NCI-H748 treated with DMSO at 0.1 percent for 48 hours (cell line): ENCODE measurements around the gene OPRD1.
"Not testable (repeated sequence)": the region's sequence is repeated elsewhere in the genome, so short reads cannot be mapped to it uniquely, and the experiment has no call there.

Source experiments
- DNase-seq: peaks from one replicate; lab custom pipeline; 2025; lab: John Stamatoyannopoulos, UW

The OPRD1 gene

DNA sequence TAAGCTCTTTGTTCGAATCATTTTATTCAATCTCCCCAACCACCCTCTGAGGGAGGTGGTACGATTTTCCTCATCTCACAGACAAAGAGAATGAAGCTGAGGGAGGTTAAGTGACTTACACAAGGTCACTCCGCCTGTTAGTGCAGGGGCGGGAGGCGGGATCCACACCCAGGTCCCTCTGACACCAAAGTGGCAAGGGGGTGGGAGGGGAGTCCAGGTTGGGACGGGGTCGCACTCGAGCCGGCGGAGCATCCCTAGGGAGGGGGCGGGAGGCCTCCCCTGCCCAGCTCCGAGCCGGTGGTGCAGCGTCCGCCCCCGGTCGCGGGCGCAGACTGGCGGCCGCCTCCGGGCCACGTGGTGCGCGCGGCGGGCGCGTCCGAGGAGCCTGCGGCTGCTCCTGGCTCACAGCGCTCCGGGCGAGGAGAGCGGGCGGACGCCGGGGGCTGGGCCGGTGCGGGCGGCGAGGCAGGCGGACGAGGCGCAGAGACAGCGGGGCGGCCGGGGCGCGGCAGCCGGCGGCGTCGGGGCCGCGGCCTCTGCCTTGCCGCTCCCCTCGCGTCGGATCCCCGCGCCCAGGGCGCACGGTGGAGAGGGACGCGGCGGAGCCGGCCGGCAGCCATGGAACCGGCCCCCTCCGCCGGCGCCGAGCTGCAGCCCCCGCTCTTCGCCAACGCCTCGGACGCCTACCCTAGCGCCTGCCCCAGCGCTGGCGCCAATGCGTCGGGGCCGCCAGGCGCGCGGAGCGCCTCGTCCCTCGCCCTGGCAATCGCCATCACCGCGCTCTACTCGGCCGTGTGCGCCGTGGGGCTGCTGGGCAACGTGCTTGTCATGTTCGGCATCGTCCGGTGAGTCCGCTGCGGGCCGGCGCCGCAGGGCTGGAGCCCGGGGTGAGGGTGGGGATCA, at the start of gene OPRD1:
Gene OPRD1, plus strand, starts transcription at position 405 of the 903 bp plus-strand sequence. Its CDS starts 214 bp downstream, at position 619.
- no peak for DNase-seq

GRCh38 chr1:28766532-28767183, 45.3 kb upstream of the OPRD1 start:
- no peak for DNase-seq

DNA sequence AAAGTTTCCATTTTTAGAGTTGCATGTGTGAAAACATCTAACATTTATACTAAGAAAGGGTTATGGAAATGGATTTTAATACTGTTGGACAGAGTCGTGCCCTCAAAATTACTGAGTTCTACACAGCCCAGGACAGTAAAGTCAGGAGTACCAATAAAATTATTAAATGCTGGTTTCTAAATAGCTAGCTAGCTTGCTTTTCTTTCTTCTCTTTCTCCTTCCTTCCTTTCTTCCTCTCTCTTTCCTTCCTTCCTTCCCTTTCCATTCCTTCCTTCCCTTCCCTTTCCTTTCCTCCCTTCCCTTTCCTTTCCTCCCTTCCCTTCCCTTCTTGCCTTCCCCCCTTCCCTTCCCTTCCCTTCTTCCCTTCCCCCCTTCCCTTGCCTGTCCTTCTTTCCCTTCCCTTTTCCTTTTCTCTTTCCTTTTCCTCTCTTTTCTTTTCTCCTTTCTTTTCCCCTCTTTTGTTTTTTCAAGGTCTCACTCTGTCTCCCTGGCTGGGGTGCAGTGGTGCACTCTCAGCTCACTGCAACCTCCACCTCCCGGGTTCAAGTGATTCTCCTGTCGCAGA, 41.3 kb upstream of the OPRD1 start:
- no peak for DNase-seq

DNA sequence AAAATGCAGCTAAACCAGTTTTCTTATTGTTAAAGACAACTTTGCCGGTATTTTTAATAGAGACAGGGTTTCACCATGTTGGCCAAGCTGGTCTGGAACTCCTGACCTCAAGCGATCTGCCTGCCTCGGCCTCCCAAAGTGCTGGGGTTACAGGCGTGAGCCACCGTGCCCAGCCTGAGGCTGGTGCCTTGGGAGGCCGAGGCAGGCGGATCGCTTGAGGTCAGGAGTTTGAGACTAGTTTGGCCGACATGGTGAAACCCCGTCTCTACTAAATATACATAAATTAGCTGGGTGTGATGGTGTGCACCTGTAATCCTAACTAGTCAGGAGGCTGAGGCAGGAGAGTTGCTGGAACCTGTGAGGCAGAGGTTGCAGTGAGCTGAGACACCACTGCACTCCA, 40.0 kb upstream of the OPRD1 start:
- DNase-seq, result not testable (repeated sequence)

- DNase-seq, result no peak
Measured at GRCh38 chr1:28773105-28773504, 38.9 kb upstream of the OPRD1 start.

GRCh38 chr1:28775121-28775942, 36.6 kb upstream of the OPRD1 start:
- no peak for DNase-seq

DNA sequence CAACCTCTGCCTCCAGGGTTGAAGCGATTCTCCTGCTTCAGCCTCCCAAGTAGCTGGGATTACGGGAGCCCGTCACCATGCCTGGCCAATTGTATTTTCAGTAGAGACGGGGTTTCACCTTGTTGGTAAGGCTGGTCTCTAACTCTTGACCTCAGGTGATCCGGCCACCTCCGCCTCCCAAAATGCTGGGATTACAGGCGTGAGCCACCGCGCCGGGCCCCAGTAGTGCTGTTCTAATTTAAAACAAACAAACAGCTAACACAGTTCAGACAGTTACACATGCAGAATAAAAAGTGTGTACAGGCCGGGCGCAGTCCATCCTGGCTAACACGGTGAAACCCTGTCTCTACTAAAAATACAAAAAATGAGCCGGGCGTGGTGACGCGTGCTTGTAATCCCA, 35.6 kb upstream of the OPRD1 start:
- DNase-seq, result no peak

DNA sequence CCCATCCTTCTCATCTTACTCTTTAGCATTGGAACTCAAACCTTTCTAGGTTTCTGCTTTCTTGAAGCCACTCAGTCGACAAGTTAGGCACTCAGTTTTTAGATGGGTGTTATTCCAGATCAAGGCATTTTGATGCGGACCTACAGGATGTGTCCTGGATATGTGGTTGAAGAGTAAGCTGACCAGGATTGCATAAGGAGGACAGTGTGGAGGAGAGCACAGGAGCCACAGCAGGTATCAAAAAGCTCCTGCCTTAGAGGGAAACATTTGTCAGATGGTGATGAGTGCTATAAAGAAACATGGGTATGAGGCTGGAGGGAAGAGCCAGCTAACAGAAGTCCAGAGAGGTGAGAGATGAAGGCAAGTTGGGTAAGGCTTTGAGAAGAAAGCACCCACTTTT, 33.9 kb upstream of the OPRD1 start:
- DNase-seq, result no peak

DNA sequence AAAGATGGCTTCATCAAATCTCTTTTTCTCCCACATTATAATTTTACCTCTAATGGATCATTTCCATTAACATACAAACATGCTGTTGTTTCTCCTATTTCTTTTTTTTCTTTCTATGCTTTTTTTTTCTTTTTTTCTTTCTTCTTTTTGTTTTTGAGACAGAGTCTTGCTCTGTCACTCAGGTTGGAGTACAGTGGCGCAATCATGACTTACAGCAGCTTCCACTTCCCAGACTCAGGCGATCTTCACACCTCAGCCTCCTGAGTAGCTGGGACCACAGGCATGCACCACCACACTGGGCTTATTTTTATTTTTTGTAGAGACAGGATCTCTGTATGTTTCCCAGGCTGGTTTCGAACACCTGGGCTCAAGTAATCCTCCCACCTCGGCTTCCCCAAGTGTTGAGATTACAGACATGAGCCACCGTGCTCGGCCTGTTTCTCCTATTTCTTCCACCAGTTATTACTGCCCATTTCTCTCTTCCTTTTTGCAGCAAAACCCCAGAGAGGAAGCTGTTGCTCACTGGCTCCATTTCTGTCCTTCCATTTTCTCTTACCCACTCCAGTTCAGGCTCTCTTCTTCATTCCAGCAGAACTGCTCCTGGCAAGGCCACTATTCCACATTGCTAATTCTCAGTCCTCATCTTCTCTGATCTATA, 32.1 kb upstream of the OPRD1 start:
- no peak for DNase-seq

DNA sequence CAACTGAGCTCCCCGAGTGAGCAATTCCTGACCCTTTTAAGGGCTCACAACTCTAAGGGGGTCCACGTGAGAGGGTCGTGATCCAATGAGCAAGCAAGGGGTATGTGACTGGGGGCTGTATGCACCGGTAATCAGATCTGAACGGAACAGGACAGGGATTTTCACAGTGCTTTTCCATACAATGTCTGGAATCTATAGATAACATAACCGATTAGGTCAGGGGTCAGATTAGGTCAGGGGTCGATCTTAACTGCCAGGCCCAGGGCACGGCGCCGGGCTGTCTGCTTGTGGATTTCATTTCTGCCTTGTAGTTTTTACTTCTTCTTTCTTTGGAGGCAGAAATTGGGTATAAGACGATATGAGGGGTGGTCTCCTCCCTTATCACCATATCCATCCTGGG, 30.7 kb upstream of the OPRD1 start:
- no peak for DNase-seq

DNA sequence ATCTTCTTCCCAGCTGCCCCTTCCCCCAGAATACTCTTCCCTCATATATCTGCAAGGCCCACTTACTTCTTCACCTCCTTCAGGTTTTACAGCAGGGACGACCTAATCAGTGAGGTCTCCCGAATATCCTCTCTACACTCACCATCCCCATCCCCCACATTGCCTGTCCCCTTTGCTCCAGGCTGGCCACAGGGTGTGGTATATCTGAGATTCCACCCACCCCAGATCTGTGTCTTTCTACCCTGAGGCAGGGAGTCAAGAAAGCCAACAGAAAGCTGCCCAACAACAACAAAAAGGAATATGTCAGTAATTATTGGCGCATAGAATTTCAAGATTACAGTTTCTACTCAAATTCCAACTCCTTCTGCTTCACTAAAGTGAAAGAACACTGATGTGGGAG, 30.0 kb upstream of the OPRD1 start:
- DNase-seq, result no peak

- no peak for DNase-seq
Measured at GRCh38 chr1:28783363-28783762, 28.6 kb upstream of the OPRD1 start.

DNA sequence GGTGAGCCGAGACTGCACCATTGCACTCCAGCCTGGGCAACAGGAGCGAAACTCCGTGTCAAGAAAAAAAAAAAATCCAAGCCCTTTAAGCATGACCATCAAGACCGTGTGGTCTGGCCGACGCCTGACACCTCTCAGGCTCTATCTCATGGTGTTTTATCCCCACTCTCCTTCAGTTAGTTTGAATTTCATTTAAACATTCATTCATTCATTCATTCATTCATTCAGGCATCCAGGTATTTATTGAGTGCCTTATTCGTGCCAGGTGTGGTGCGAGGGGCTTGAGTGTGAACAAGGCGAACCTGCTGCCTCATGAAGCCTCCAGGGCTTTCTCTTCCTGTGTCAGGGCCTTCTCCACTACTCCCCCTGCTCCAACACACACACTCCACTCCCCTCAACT, 22.6 kb upstream of the OPRD1 start:
- DNase-seq, result no peak

DNA sequence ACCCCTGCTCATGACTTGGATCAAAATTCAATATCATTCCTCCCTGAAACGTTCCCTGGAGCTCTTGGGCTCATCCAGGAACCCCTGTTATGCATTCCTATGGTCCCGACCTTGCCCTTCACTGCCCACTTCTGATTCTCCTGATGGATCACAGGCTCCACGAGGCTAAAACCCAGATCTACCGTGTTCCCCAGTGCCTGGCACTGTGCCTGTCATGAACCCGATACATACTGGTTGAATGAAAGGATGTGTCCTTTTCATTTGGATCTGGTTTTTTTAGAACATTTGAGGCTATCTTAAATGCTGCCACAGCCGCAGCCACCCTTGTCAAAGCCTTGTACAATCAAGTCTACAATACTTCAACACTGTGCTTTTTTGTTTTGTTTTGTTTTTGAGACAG, 22.2 kb upstream of the OPRD1 start:
- DNase-seq, result no peak

DNA sequence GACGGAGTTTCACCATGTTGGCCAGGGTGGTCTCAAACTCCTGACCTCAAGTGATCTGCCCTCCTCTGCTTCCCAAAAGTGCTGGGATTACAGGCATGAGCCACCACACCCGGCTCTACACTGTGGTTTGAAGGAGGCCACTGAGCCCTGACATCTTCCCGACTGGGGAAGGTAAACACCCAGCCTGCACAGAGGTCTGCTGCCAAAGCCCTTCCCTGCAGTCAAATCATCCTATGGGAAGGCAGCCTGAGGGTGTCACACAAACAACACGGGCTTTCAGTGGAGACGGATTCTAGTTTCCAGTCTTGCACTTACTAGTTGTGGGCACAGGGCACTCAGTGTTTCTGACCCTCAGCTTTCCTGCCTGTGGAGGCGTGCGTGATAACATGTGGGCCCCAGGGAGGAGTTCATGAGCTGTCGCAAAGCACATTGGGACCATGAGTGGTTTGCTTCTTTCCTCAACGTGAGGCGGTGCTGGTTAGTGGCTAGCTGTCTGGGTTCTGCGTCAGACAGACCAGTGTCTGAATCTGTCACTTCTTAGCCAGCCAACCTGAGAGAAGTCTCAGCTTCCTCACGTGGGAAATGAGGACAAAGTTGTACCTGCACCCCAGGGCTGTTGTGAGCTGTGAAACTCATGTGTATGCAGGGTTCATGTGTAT, 21.5 kb upstream of the OPRD1 start:
- DNase-seq, result no peak

DNA sequence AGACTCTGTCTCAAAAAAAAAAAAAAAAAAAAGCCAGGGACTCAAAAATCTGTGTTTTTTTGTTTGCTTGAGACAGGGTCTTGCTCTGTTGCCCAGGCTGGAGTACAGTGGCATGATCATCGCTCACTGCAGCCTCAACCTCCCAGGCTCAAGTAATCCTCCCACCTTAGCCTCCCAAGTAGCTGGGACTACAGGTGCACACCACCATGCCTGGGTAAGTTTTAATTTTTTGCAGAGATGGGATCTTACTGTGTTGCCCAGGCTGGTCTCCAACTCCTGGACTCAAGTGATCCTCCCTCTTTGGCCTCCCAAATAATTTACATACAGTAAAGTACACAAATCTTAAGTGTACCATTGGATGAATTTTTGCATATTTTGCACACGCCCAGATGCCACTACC, 20.0 kb upstream of the OPRD1 start:
- not testable (repeated sequence) for DNase-seq

DNA sequence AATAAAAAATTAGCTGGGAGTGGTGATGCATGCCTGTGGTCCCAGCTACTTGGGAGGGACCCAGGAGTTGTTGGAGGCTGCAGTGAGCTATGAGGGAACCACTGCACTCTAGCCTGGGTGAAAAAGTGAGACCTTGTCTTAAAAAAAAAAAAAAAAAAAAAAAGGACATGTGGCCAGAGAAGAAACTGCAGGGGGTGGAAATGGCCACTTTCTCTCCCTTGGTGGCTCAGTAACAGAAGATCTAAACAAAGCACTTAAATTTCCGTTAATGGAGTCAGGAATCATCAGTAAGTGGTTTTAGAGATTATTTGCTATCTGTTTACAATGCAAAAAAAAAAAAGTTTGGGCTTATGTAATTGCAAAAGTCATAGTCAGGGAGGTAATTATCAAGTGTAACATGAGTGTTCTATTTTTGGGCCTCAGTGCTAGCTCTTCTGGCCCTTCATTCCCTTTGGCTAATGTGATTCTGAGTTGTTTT, 19.3 kb upstream of the OPRD1 start:
- DNase-seq, result no peak

DNA sequence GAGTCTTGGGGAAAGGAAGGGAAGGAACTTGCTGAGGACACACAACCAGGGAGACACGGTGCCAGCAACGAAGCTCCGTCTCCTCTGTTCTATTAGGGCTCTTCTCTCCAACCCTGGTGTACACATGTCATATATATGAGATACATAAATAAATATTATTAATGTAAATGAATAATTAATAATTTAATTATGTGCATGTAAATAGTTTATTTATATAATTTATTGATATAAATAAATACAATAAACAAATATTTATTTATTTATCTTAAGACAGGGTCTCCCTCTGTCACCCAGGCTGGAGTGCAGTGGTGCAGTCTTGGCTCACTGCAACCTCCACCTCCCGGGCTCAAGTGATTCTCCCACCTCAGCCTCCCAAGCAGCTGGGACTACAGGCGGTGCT, 17.4 kb upstream of the OPRD1 start:
- not testable (repeated sequence) for DNase-seq

DNA sequence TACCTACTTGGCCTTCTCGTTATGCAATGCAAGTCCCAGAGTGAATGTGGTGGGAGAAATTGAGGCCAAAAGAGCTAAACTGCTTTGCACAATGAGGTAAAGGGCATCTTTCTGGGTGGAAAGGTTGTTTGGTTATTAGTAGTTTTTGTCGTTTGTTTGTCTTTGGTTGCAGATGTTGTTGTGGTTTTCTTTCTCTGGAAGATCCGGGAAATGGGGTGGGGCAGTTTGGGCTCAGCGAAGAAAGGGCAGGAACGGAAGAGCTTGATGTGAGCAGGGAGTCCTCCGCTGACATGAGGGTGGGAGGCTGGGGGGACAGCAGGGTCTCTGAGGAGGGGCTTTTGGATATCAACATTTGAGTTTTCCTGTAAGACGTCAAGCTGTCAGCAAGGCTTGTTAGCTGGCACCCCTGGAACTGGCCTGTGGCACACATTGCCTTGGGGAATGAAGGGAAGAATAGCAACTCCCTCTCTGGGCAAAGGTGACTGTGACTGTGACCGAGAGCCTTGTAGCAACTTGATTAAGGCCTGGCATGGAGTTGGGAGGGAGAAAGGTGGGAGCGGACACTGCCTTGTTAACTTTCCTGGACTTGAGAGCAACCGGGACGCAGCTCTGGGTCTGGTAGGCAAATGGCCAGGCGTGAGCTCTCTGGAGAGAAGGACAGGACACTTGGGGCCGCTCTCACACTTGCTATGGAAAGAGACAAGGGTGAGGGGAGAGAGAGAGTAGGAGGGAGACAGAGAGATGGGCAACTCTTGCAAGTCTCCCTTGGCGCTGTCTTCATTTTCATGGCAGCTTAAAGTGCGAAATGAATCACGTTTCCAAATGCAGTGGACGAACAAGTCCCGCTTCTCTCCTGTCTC, 15.4 kb upstream of the OPRD1 start:
- no peak for DNase-seq

GRCh38 chr1:28800324-28800723, 11.6 kb upstream of the OPRD1 start:
- DNase-seq, result no peak
